Adipocyte (in vitro differentiated cells): ENCODE results near the gene OR2T8.

ENCODE experiments used
- DNase-seq: peaks from one replicate; pipeline ENCODE4 v3.0.0-alpha.2; 2015; ENCODE audit warnings: low read depth
- H3K27me3 ChIP-seq: replicated peaks from 2 replicates; pipeline ENCODE4 v1.7.0; 2013; ENCODE audit warnings: mild to moderate bottlenecking, low read length, moderate library complexity; ENCODE audit not compliant: control insufficient read depth, insufficient read depth
- H3K36me3 ChIP-seq: 2 replicates; pipeline ENCODE4 v1.7.0; 2013; ENCODE audit warnings: low read length, mild to moderate bottlenecking, moderate library complexity; ENCODE audit not compliant: control insufficient read depth, insufficient read depth, severe bottlenecking
- H3K4me1 ChIP-seq: 2 replicates; pipeline ENCODE4 v1.7.0; 2013; ENCODE audit warnings: mild to moderate bottlenecking, low read length, moderate library complexity; ENCODE audit not compliant: control insufficient read depth, insufficient read depth
- H3K4me3 ChIP-seq: 2 replicates; pipeline ENCODE4 v1.7.0; 2013; ENCODE audit warnings: mild to moderate bottlenecking, low read length, moderate library complexity
- H3K9ac ChIP-seq: 2 replicates; pipeline ENCODE4 v1.7.0; 2013; ENCODE audit warnings: mild to moderate bottlenecking, low read length, moderate library complexity
- H3K9me3 ChIP-seq: 2 replicates; pipeline ENCODE4 v1.7.0; 2013; ENCODE audit warnings: mild to moderate bottlenecking, low read length, moderate library complexity; ENCODE audit not compliant: control insufficient read depth

OR2T8 gene

GRCh38 chr1:247962911-247963588 lies 43.0 kb downstream of the OR2T8 start:
- H3K36me3 ChIP-seq, result no peaks in the 10 kb centered on the region
- H3K9ac ChIP-seq, result no peak overlapping the region
- no peak for DNase-seq
- no peak overlapping the region for H3K4me3 ChIP-seq
- H3K4me1 ChIP-seq, result no peaks in the 10 kb centered on the region
- H3K27me3 ChIP-seq, result no peaks in the 10 kb centered on the region
- H3K9me3 ChIP-seq, result no peaks in the 10 kb centered on the region

DNA sequence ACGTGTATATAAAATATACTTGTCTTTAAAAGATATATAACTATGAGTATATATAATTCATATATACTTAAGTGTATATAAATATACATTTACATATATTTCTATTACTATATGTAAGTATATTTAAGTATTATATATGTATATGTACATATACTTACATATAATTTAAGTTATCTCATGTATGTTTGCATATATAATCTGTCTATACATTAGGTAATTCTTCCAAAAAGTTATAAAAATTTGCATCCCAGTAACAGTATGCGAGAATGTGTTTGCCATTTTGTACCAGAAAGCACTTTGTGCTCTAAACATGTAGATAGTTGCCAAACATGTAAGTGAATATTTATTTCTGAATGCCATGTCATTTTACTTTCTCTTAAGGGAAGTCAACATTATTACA lies 44.9 kb downstream of the OR2T8 start, which contains the start of gene OR2AK2:
OR2AK2 (plus strand) TSS at position 301 of the 400 bp plus-strand sequence. CDS start 144 bp downstream, outside the sequence.
- H3K9ac ChIP-seq, result no peak within 1 kb of the TSS
- H3K4me1 ChIP-seq, result no peaks in the 10 kb centered on the region
- H3K4me3 ChIP-seq, result no peak within 1 kb of the TSS
- H3K27me3 ChIP-seq, result no peaks in the 10 kb centered on the region
- DNase-seq, result no peak
- no peaks in the 10 kb centered on the region for H3K9me3 ChIP-seq
- no peaks in the 10 kb centered on the region for H3K36me3 ChIP-seq

GRCh38 chr1:247966532-247967204 lies 46.6 kb downstream of the OR2T8 start:
- no peaks in the 10 kb centered on the region for H3K27me3 ChIP-seq

More at GRCh38 chr1:247966532-247967204, 46.6 kb downstream of the OR2T8 start:
- H3K36me3 ChIP-seq, result no peaks in the 10 kb centered on the region
- no peak for DNase-seq
- H3K4me1 ChIP-seq, result no peaks in the 10 kb centered on the region
- no peak overlapping the region for H3K4me3 ChIP-seq
- H3K9ac ChIP-seq, result no peak overlapping the region
- no peaks in the 10 kb centered on the region for H3K9me3 ChIP-seq
